GM12878 (cell line): ENCODE results near the gene CSRP1. TPM values are rescaled to one million over a fixed set of nuclear protein-coding genes. Genes with fewer than 3 reads are reported as not detected.

Experiments used
- ATAC-seq: fragments of 200-7000 bp; cut with Tn5 transposase; 3 replicates; pipeline ENCODE4 v1.9.1; 2020; ENCODE audit warnings: mild to moderate bottlenecking, moderate library complexity
- BruUV-seq: library from RNA; stranded (reverse); fragments of 400-500 nt; replicated peaks from 2 replicates; lab custom pipeline; 2021; lab: Mats Ljungman, UMichigan
- CTCF ChIA-PET: fragments of 300-600 bp; sonication (Branson Sonifier 250); formaldehyde crosslinking; extraction: SDS; loops from one replicate; lab custom pipeline; 2021; ENCODE audit warnings: inconsistent platforms; lab: Yijun Ruan, JAX
- POLR2A ChIA-PET: fragments of 350-600 bp; formaldehyde crosslinking; extraction: SDS; loops from one replicate; lab custom pipeline; 2021; ENCODE audit warnings: inconsistent platforms; lab: Charles Lee
- RAD21 ChIA-PET: fragments of 300-600 bp; sonication (Branson Sonifier 250); formaldehyde crosslinking; loops from one replicate; lab custom pipeline; 2023; ENCODE audit warnings: antibody characterized with exemption; ENCODE audit not compliant: unreplicated experiment; lab: Charles Lee
- SMC1A ChIA-PET: fragments of 300-600 bp; sonication (Branson Sonifier 250); formaldehyde crosslinking; loops from one replicate; lab custom pipeline; 2023; ENCODE audit not compliant: unreplicated experiment, uncharacterized antibody; lab: Charles Lee
- DNase-seq: peaks from one replicate; pipeline ENCODE4 v3.0.0-alpha.2; 2011; ENCODE audit warnings: low read depth, low spot score
- FAIRE-seq: peaks from 3 replicates; lab custom pipeline; 2011; peaks lifted over from hg19 to GRCh38; lab: Jason Lieb, UNC
- H2AFZ ChIP-seq: 2 replicates; pipeline ENCODE4 v1.6.0; 2011; ENCODE audit warnings: low read depth, low read length, control low read depth; ENCODE audit not compliant: control insufficient read depth
- H3K27ac ChIP-seq: 2 replicates; pipeline ENCODE4 v1.5.1; 2011; ENCODE audit warnings: control low read depth; ENCODE audit not compliant: control insufficient read depth, insufficient read depth
- H3K27me3 ChIP-seq, 2 experiments: replicated peaks in 1 of 2; 2 replicates each; pipeline versions ENCODE4 v1.6.0 to v1.6.1; 2011; ENCODE audit warnings: low read length in 1 of 2; ENCODE audit not compliant: control insufficient read depth in 2 of 2, insufficient read depth in 2 of 2
- H3K36me3 ChIP-seq, 2 experiments: 2 replicates each; pipeline ENCODE4 v1.5.1; 2011; ENCODE audit warnings: low read length in 1 of 2; ENCODE audit not compliant: control insufficient read depth in 2 of 2, insufficient read depth in 2 of 2
- H3K4me1 ChIP-seq: 2 replicates; pipeline ENCODE4 v1.6.1; 2011; ENCODE audit warnings: mild to moderate bottlenecking, low read length, moderate library complexity, mixed read lengths; ENCODE audit not compliant: control insufficient read depth, insufficient read depth
- H3K4me2 ChIP-seq: 2 replicates; pipeline ENCODE4 v1.6.0; 2011; ENCODE audit warnings: control low read depth; ENCODE audit not compliant: control insufficient read depth, insufficient read depth
- H3K4me3 ChIP-seq: fragments of 200-600 bp; sonication (generic); 2 replicates; pipeline ENCODE4 v1.5.1; 2016
- H3K79me2 ChIP-seq: 2 replicates; pipeline ENCODE4 v1.6.0; 2011; ENCODE audit warnings: low read length; ENCODE audit not compliant: control insufficient read depth, insufficient read depth
- H3K9ac ChIP-seq: 2 replicates; pipeline ENCODE4 v1.8.0; 2011; ENCODE audit warnings: low read length, control low read depth, mixed read lengths; ENCODE audit not compliant: control insufficient read depth, insufficient read depth
- H3K9me3 ChIP-seq: replicated peaks from 3 replicates; pipeline ENCODE4 v1.5.1; 2011; ENCODE audit warnings: mild to moderate bottlenecking, low read length; ENCODE audit not compliant: control insufficient read depth, insufficient read depth
- H4K20me1 ChIP-seq: 2 replicates; pipeline ENCODE4 v1.6.0; 2011; ENCODE audit not compliant: control insufficient read depth, insufficient read depth
- BRCA1 ChIP-seq: IDR thresholded peaks from 2 replicates; pipeline ENCODE4 v1.6.1; 2011; ENCODE audit warnings: low read depth, low read length, improper control_type of control experiment
- CHD2 ChIP-seq: IDR thresholded peaks from 2 replicates; pipeline ENCODE4 v1.6.1; 2011; ENCODE audit warnings: low read depth, low read length, improper control_type of control experiment, borderline replicate concordance
- IRF4 ChIP-seq: IDR thresholded peaks from 2 replicates; pipeline ENCODE4 v1.6.1; 2011; ENCODE audit warnings: low read depth, low read length
- IRF5 ChIP-seq: fragments of 450-650 bp; IDR thresholded peaks from 2 replicates; pipeline ENCODE4 v1.6.1; 2017; ENCODE audit warnings: borderline replicate concordance
- JUNB ChIP-seq: IDR thresholded peaks from 2 replicates; pipeline ENCODE4 v1.6.1; 2016; ENCODE audit warnings: antibody characterized with exemption, mild to moderate bottlenecking
- NFIC ChIP-seq: IDR thresholded peaks from 2 replicates; pipeline ENCODE4 v1.6.1; 2012; ENCODE audit warnings: low read depth, mild to moderate bottlenecking, inconsistent platforms, low read length, moderate library complexity
- NR2F1 ChIP-seq: fragments of 450-650 bp; conservative IDR thresholded peaks from 2 replicates; pipeline ENCODE4 v1.6.1; 2017; ENCODE audit warnings: mild to moderate bottlenecking
- PML ChIP-seq: IDR thresholded peaks from 2 replicates; pipeline ENCODE4 v1.6.1; 2012; ENCODE audit warnings: low read length, inconsistent platforms
- POLR2A ChIP-seq: IDR thresholded peaks from 2 replicates; pipeline ENCODE4 v1.6.1; 2011; ENCODE audit warnings: low read depth, mild to moderate bottlenecking, low read length
- RBBP5 ChIP-seq: fragments of 200-600 bp; sonication (generic); conservative IDR thresholded peaks from 2 replicates; pipeline ENCODE4 v1.6.1; 2016
- SMAD5 ChIP-seq: IDR thresholded peaks from 2 replicates; pipeline ENCODE4 v1.6.1; 2016; ENCODE audit warnings: antibody characterized with exemption, low read depth
- SUPT20H ChIP-seq: IDR thresholded peaks from 2 replicates; pipeline ENCODE4 v1.6.1; 2011; ENCODE audit warnings: low read depth, mild to moderate bottlenecking, low read length, moderate library complexity, borderline replicate concordance; ENCODE audit not compliant: control insufficient read depth
- ZNF384 ChIP-seq: IDR thresholded peaks from 2 replicates; pipeline ENCODE4 v1.6.1; 2012; ENCODE audit warnings: low read depth, mild to moderate bottlenecking, low read length, improper control_type of control experiment, borderline replicate concordance
- ZNF592 ChIP-seq: fragments of 450-650 bp; IDR thresholded peaks from 2 replicates; pipeline ENCODE4 v1.6.1; 2017; ENCODE audit warnings: mild to moderate bottlenecking, moderate library complexity
- WGBS: methylation state at CpG from one replicate; pipeline ENCODE4 v1.1.6; 2016; ENCODE audit warnings: low lambda C conversion rate; ENCODE audit not compliant: insufficient replicate concordance, insufficient coverage; ENCODE audit errors: missing lambda C conversion rate; 5-methylcytosine and 5-hydroxymethylcytosine counted together
- in situ Hi-C: fragments of 300-500 bp; cut with MboI; formaldehyde crosslinking; loops from 9 replicates; pipeline ENCODE4 v1.14.3; 2018; ENCODE audit warnings: mixed read lengths
- intact Hi-C: fragments of 100-400 bp; cut with micrococcal nuclease; formaldehyde crosslinking; loops from one replicate; pipeline ENCODE4 v1.14.2; 2022; ENCODE audit not compliant: unreplicated experiment
- polyA plus RNA-seq, 11 experiments: library from polyadenylated mRNA; depleted of rRNA in 4 of 11; unstranded in 6 of 11; stranded (reverse) in 5 of 11; fragments of >200 nt; fragmentation: Nextera tagmentation in 4 of 11; fragmentation: Illumina TruSeq in 1 of 11; extraction: Ambion mirVana in 4 of 11; extraction: Trizol in 1 of 11; gene quantifications; 1 replicate in 1 of 11; 2 replicates in 10 of 11; pipeline versions ENCODE4 v1.2.1 to v1.2.3, GENCODE V29; 2011 to 2016; ENCODE audit warnings: inconsistent platforms in 2 of 11, missing spikeins in 2 of 11, low read depth in 1 of 11
- total RNA-seq, 4 experiments: library from RNA; depleted of rRNA in 3 of 4; stranded (reverse); fragments of >200 nt in 3 of 4; fragmentation: Illumina TruSeq in 1 of 4; extraction: Trizol in 1 of 4; gene quantifications; 2 replicates each; pipeline versions ENCODE4 v1.2.1 to v1.2.3, GENCODE V29; 2013 to 2021

The CSRP1 gene
- total and polyA plus RNA-seq, 10 of the 15 experiments (the other 5 are each of a cell fraction or from before 2014, with no cell fraction given) = 23.4 to 99.2 (median 80.7) TPM

GRCh38 chr1:201460814-201461644, 45.9 kb downstream of the CSRP1 start:
- intact Hi-C loops = no loop called here
- H3K4me1 ChIP-seq = peaks cover 12% of the 10 kb centered on the region
- SMC1A ChIA-PET = interaction anchor here (1.0 to 2.5 kb wide), 5 partner anchors 9 to 25 kb away, joined by 3 to 5 read pairs (median 4); no protein-coding TSS in a partner anchor
- H3K9me3 ChIP-seq = no peaks in the 10 kb centered on the region
- no peak for FAIRE-seq
- H3K4me2 ChIP-seq = no peak overlapping the region
- CTCF ChIA-PET = interaction anchor here (1.0 to 14.7 kb wide), 6 partner anchors 13 to 249 kb away, joined by 3 to 149 read pairs (median 3); no protein-coding TSS in a partner anchor
- peaks cover 4 to 6% of the 10 kb centered on the region in 2 experiments; a peak in 3 of 4 replicates for H3K36me3 ChIP-seq
- no peak overlapping the region for H3K4me3 ChIP-seq
- TF ChIP-seq IRF4 = no peak
- TF ChIP-seq PML = no peak
- TF ChIP-seq POLR2A = no peak
- TF ChIP-seq NR2F1 = no peak
- no peak for TF ChIP-seq NFIC
- no peak for TF ChIP-seq SUPT20H
- TF ChIP-seq ZNF592 = no peak
- no peak for TF ChIP-seq RBBP5
- TF ChIP-seq BRCA1 = no peak
- no peak for TF ChIP-seq ZNF384
- no peak for TF ChIP-seq JUNB
- TF ChIP-seq SMAD5 = no peak
- no peak for TF ChIP-seq IRF5
- TF ChIP-seq CHD2 = no peak
- no peak overlapping the region for H3K9ac ChIP-seq
- DNase-seq = no peak
- RAD21 ChIA-PET = no interaction called here
- H3K27ac ChIP-seq = no peak overlapping the region
- in situ Hi-C loops = no loop called here
- no peak for ATAC-seq
- peaks cover 2% of the 10 kb centered on the region for H3K79me2 ChIP-seq
- no TSS peak for BruUV-seq
- WGBS = 64% methylated on average over 8 of the region's 8 CpGs
- H2AFZ ChIP-seq = no peak overlapping the region
- H4K20me1 ChIP-seq = no peaks in the 10 kb centered on the region
- H3K27me3 ChIP-seq = no peaks in the 10 kb centered on the region
- POLR2A ChIA-PET = interaction anchor here (0.6 to 0.8 kb wide), 2 partner anchors 13 to 19 kb away, joined by 3 read pairs; no protein-coding TSS in a partner anchor
